Measurements from ENCODE around the gene MGAT3. TPM values are rescaled to one million over a fixed set of nuclear protein-coding genes. Genes with fewer than 3 reads are reported as not detected.

The MGAT3 gene
- total and polyA plus RNA-seq, 2 donors from 2014 or later: 2.7 to 5.4 TPM

- TF ChIP-seq CTCF (IDR thresholded peaks at IDR 0.05; ENCODE audit: borderline replicate concordance, extremely low read depth, insufficient read depth): no peak
- H3K4me3 ChIP-seq (ENCODE audit: low read length in 3 of 3): no peak overlapping the region
- H3K9me3 ChIP-seq (ENCODE audit: control insufficient read depth in 2 of 3, insufficient read depth in 1 of 3, low read length in 3 of 3): no peaks in the 10 kb centered on the region
- H3K27ac ChIP-seq (ENCODE audit: low read depth in 2 of 2, low read length in 2 of 2): no peak overlapping the region
- H3K9ac ChIP-seq (ENCODE audit: low read length in 3 of 3): no peak overlapping the region
- no peaks in the 10 kb centered on the region for H3K36me3 ChIP-seq (ENCODE audit: control insufficient read depth in 2 of 3, insufficient read depth in 3 of 3, low read length in 3 of 3)
- no peaks in the 10 kb centered on the region for H3K27me3 ChIP-seq (ENCODE audit: control insufficient read depth, insufficient read depth, low read length)
- DNase-seq: peak in 1 of 5 donors; percentile 74
- H3K4me1 ChIP-seq (ENCODE audit: control insufficient read depth in 2 of 3, insufficient read depth in 2 of 3, low read depth in 1 of 3, low read length in 3 of 3): peaks cover 0 to 4% (median 2%) of the 10 kb centered on the region in 3 donors
- no peak for FAIRE-seq
- intact Hi-C loops (cut with DNase I): no loop called here
Observed at GRCh38 chr22:39487826-39488520, 31.2 kb downstream of the MGAT3 start.

GRCh38 chr22:39488563-39489083, 31.8 kb downstream of the MGAT3 start:
- H3K9ac ChIP-seq (ENCODE audit: low read length in 3 of 3): no peak overlapping the region
- TF ChIP-seq CTCF (IDR thresholded peaks at IDR 0.05; ENCODE audit: borderline replicate concordance, extremely low read depth, insufficient read depth): no peak
- H3K4me1 ChIP-seq (ENCODE audit: control insufficient read depth in 2 of 3, insufficient read depth in 2 of 3, low read depth in 1 of 3, low read length in 3 of 3): peaks cover 0 to 4% (median 2%) of the 10 kb centered on the region in 3 donors
- H3K9me3 ChIP-seq (ENCODE audit: control insufficient read depth in 2 of 3, insufficient read depth in 1 of 3, low read length in 3 of 3): no peaks in the 10 kb centered on the region
- no peak for FAIRE-seq
- no peaks in the 10 kb centered on the region for H3K27me3 ChIP-seq (ENCODE audit: control insufficient read depth, insufficient read depth, low read length)
- H3K36me3 ChIP-seq (ENCODE audit: control insufficient read depth in 2 of 3, insufficient read depth in 3 of 3, low read length in 3 of 3): no peaks in the 10 kb centered on the region
- DNase-seq: peak in 1 of 5 donors; percentile 72
- intact Hi-C loops (cut with DNase I): no loop called here
- H3K4me3 ChIP-seq (ENCODE audit: low read length in 3 of 3): no peak overlapping the region
- H3K27ac ChIP-seq (ENCODE audit: low read depth in 2 of 2, low read length in 2 of 2): no peak overlapping the region

GRCh38 chr22:39489094-39490068, 32.6 kb downstream of the MGAT3 start:
- Histone ChIP-seq H3K9ac (ENCODE audit: low read length in 3 of 3) (peak overlapping the region in 1 of 3 donors; percentile 14), H3K4me1 (ENCODE audit: control insufficient read depth in 2 of 3, insufficient read depth in 2 of 3, low read depth in 1 of 3, low read length in 3 of 3) (peaks cover 0 to 4% (median 2%) of the 10 kb centered on the region in 3 donors), H3K4me3 (ENCODE audit: low read length in 3 of 3) (peak overlapping the region in 1 of 3 donors; percentile 11), H3K36me3 (ENCODE audit: control insufficient read depth in 2 of 3, insufficient read depth in 3 of 3, low read length in 3 of 3) (no peaks in the 10 kb centered on the region), H3K27me3 (ENCODE audit: control insufficient read depth, insufficient read depth, low read length) (no peaks in the 10 kb centered on the region), H3K9me3 (ENCODE audit: control insufficient read depth in 2 of 3, insufficient read depth in 1 of 3, low read length in 3 of 3) (no peaks in the 10 kb centered on the region), H3K27ac (ENCODE audit: low read depth in 2 of 2, low read length in 2 of 2) (no peak overlapping the region)
- TF ChIP-seq CTCF (IDR thresholded peaks at IDR 0.05; ENCODE audit: borderline replicate concordance, extremely low read depth, insufficient read depth): no peak
- FAIRE-seq: no peak
- intact Hi-C loops (cut with DNase I): no loop called here
- DNase-seq: peak in 1 of 5 donors; percentile 60

Data from kidney (tissue), 14 donors.